ENCODE results near the gene ITPKB.

The ITPKB gene

GRCh38 chr1:226597616-226598454, 141.2 kb downstream of the ITPKB start:
- no peak for DNase-seq

GRCh38 chr1:226596531-226597165, 142.4 kb downstream of the ITPKB start:
- DNase-seq: no peak

- no peak for DNase-seq
Observed at GRCh38 chr1:226593541-226593940, 145.5 kb downstream of the ITPKB start.

GRCh38 chr1:226590614-226591013, 148.5 kb downstream of the ITPKB start:
- no peak for DNase-seq

GRCh38 chr1:226589008-226589733, 149.9 kb downstream of the ITPKB start:
- no peak for DNase-seq

- DNase-seq: no peak
Observed at GRCh38 chr1:226588484-226588883, 150.6 kb downstream of the ITPKB start.

- no peak for DNase-seq
Observed at GRCh38 chr1:226586650-226587422, 152.2 kb downstream of the ITPKB start.

- DNase-seq: no peak
Observed at GRCh38 chr1:226586116-226586515, 153.0 kb downstream of the ITPKB start.

GRCh38 chr1:226584164-226584563, 154.9 kb downstream of the ITPKB start:
- DNase-seq: no peak

GRCh38 chr1:226582966-226583365, 156.1 kb downstream of the ITPKB start:
- DNase-seq: no peak

Measured in NCI-H1436 (cell line).